ENCODE results near the gene ATP1B3. TPM values are rescaled to one million over a fixed set of nuclear protein-coding genes. Genes with fewer than 3 reads are reported as not detected.

ATP1B3 gene
- total RNA-seq = 37.8 and 48.9 TPM in 2 replicates

DNA sequence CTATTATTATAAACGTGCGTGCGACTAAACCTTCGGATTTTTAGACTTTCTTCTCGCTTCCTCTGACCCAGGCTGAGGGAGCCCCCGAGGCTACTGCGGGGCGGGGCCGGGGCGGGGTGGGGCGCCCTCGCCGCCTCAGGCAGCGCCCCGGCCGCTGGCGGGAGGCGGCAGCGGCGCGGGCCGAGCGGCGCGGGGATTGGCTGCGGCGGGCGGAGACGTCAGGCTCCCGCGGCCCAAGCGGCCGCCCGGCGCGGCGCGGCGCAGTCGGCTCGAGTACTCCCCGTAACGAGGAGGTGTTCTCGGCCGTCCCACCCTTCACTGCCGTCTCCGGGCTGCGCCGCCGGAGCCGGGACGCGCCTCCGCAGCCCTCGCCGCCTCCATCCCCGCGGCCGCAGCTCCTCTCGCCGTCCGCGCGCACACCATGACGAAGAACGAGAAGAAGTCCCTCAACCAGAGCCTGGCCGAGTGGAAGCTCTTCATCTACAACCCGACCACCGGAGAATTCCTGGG is at the start of gene ATP1B3:
Gene ATP1B3 (plus strand): TSS at position 263 of the 510 bp plus-strand sequence. CDS start 159 bp downstream, at position 422.

Small RNA genes lying within 50 kb of the gene (small RNA-seq; reads per million reads assigned to genes)
- gene HMGN2P25 (not detected), gene RNU6-509P (not detected)

Other genes starting within 250 kb of the ATP1B3 start
- gene RNF7, start 138.3 kb upstream of the ATP1B3 start, total RNA-seq = 51.3 and 69.9 TPM in 2 replicates
- gene GRK7, start 113.2 kb upstream of the ATP1B3 start, total RNA-seq = 0.12 TPM in 1 of 2 replicates, not detected in the other